A673 (cell line): ENCODE results near the gene NACAD. TPM values are rescaled to one million over a fixed set of nuclear protein-coding genes. Genes with fewer than 3 reads are reported as not detected.

Experiments used
- BruUV-seq: library from RNA; stranded (reverse); fragments of 400-500 nt; replicated peaks from 2 replicates; lab custom pipeline; 2021; lab: Mats Ljungman, UMichigan
- CTCF ChIA-PET: fragments of 300-600 bp; sonication (Branson Sonifier 250); formaldehyde crosslinking; loops from one replicate; lab custom pipeline; 2022; ENCODE audit warnings: antibody characterized with exemption; lab: Charles Lee
- POLR2A ChIA-PET: fragments of 300-600 bp; sonication (Branson Sonifier 250); formaldehyde crosslinking; loops from one replicate; lab custom pipeline; 2022; ENCODE audit warnings: antibody characterized with exemption; ENCODE audit not compliant: low non-redundant PET; lab: Charles Lee
- DNase-seq: peaks from one replicate; pipeline ENCODE4 v3.0.0-alpha.2; 2015; ENCODE audit warnings: low spot score
- H3K27ac ChIP-seq: fragments of 200-600 bp; sonication (generic); 2 replicates; pipeline ENCODE4 v1.5.1; 2016; ENCODE audit warnings: mixed run types, low read depth, mild to moderate bottlenecking, mixed read lengths, antibody characterized with exemption, low read length; ENCODE audit not compliant: poor library complexity, severe bottlenecking
- H3K27me3 ChIP-seq: fragments of 200-600 bp; sonication (generic); replicated peaks from 2 replicates; pipeline ENCODE4 v1.6.1; 2017; ENCODE audit warnings: mixed run types, low read depth, mild to moderate bottlenecking, mixed read lengths, antibody characterized with exemption, low read length; ENCODE audit not compliant: insufficient read depth, poor library complexity
- H3K36me3 ChIP-seq: fragments of 200-600 bp; sonication (generic); 2 replicates; pipeline ENCODE4 v1.6.1; 2016; ENCODE audit warnings: mixed run types, mild to moderate bottlenecking, mixed read lengths, antibody characterized with exemption, low read length; ENCODE audit not compliant: insufficient read depth, poor library complexity, severe bottlenecking
- H3K4me1 ChIP-seq: fragments of 200-600 bp; sonication (generic); 2 replicates; pipeline ENCODE4 v1.6.1; 2017; ENCODE audit warnings: mixed run types, mild to moderate bottlenecking, mixed read lengths, antibody characterized with exemption, low read length; ENCODE audit not compliant: insufficient read depth, poor library complexity, severe bottlenecking
- H3K4me3 ChIP-seq: fragments of 200-600 bp; sonication (generic); 2 replicates; pipeline ENCODE4 v1.5.1; 2016; ENCODE audit warnings: low read depth, mixed run types, mild to moderate bottlenecking, mixed read lengths, low read length; ENCODE audit not compliant: poor library complexity, severe bottlenecking
- H3K9me3 ChIP-seq: fragments of 200-600 bp; sonication (generic); 2 replicates; pipeline ENCODE4 v1.6.1; 2016; ENCODE audit warnings: mixed run types, low read depth, mild to moderate bottlenecking, mixed read lengths, antibody characterized with exemption, low read length; ENCODE audit not compliant: poor library complexity, severe bottlenecking
- EZH2 ChIP-seq: fragments of 200-600 bp; sonication (generic); IDR thresholded peaks from 2 replicates; pipeline ENCODE4 v1.6.1; 2017; ENCODE audit warnings: borderline replicate concordance, low read depth, mild to moderate bottlenecking, mixed read lengths, antibody characterized with exemption, low read length; ENCODE audit not compliant: poor library complexity, severe bottlenecking
- intact Hi-C: fragments of 100-400 bp; cut with micrococcal nuclease; formaldehyde crosslinking; loops from one replicate; pipeline ENCODE4 v1.10.0; 2022; ENCODE audit not compliant: unreplicated experiment
- total RNA-seq: library from RNA; stranded (reverse); gene quantifications from 2 replicates; pipeline ENCODE4 v1.2.3, GENCODE V29; 2021
- TF ChIP-seq, protein P1 (sequence below): fragments of 300-800, 200-600 bp; sonication (generic); conservative IDR thresholded peaks from 2 replicates; pipeline ENCODE4 v1.5.1; 2017; ENCODE audit warnings: low read depth, mild to moderate bottlenecking, antibody characterized with exemption, low read length, moderate library complexity, mixed read lengths

Gene NACAD
- total RNA-seq, 1 experiment from 2014 or later: 1.1 TPM

DNA sequence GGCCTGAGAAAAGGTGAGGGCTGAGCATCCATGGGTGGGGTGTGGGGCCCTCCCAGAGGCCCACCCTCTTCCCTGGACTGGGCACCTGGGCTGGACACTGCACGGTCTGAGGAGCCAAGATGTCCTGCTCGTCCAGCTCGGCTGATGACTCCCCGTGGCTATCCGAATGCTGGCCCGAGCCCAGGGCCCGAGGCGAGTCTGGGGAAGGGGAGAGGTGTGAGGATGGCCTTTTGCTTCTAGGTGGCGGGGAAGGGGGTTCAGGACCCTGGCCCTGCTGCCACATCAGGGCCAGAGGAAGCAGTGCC lies 7.1 kb downstream of the NACAD start:
- TF ChIP-seq, protein P1, sequence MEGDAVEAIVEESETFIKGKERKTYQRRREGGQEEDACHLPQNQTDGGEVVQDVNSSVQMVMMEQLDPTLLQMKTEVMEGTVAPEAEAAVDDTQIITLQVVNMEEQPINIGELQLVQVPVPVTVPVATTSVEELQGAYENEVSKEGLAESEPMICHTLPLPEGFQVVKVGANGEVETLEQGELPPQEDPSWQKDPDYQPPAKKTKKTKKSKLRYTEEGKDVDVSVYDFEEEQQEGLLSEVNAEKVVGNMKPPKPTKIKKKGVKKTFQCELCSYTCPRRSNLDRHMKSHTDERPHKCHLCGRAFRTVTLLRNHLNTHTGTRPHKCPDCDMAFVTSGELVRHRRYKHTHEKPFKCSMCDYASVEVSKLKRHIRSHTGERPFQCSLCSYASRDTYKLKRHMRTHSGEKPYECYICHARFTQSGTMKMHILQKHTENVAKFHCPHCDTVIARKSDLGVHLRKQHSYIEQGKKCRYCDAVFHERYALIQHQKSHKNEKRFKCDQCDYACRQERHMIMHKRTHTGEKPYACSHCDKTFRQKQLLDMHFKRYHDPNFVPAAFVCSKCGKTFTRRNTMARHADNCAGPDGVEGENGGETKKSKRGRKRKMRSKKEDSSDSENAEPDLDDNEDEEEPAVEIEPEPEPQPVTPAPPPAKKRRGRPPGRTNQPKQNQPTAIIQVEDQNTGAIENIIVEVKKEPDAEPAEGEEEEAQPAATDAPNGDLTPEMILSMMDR: no peak
- TF ChIP-seq EZH2: no peak
- no TSS peak for BruUV-seq
- Histone ChIP-seq H3K4me1 (no peaks in the 10 kb centered on the region), H3K27me3 (no peaks in the 10 kb centered on the region), H3K27ac (no peak overlapping the region), H3K36me3 (no peaks in the 10 kb centered on the region), H3K4me3 (no peak overlapping the region), H3K9me3 (no peaks in the 10 kb centered on the region)
- ChIA-PET CTCF (no interaction called here), POLR2A (no interaction called here)
- DNase-seq: no peak
- intact Hi-C loops: no loop called here

DNA sequence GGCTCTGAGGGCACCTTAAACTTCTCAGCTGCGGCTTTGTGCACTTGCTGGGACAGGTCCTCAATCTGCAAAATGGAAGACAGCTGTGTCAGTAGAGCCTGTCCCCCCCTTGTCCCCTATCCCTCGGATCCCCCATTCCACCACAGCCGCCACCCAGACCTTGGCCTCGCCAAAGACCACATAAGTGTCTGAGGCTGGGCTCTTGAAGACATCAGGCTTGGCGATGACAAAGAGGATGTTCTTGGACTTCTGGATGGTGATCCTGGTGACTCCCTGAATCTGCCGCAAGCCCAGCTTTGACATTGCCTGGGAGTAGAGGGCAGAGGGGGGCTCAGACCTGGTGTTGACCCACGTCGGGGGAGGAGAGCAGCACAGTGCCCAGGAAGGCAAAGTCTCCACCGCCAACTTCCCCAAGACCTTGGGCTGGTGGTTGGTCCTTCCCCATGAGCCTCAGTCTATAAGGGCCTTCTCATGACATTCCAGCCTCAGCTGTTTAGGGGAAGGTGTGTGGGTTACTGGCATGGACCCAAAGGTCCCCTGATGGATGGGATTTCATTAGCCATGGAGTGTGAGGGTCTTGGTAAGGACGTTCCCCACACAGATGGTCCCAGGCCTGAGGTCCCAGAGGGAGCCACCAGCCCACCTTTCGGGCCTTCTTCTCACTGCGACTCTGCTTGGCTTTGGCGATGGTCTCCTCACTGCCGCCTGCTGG lies 7.7 kb downstream of the NACAD start:
- no TSS peak for BruUV-seq
- Histone ChIP-seq H3K27ac (no peak overlapping the region), H3K36me3 (no peaks in the 10 kb centered on the region), H3K27me3 (no peaks in the 10 kb centered on the region), H3K4me1 (no peaks in the 10 kb centered on the region), H3K4me3 (no peak overlapping the region), H3K9me3 (no peaks in the 10 kb centered on the region)
- POLR2A ChIA-PET: no interaction called here
- no peak for TF ChIP-seq EZH2
- TF ChIP-seq, protein P1: no peak
- CTCF ChIA-PET: no interaction called here
- intact Hi-C loops: no loop called here
- no peak for DNase-seq

DNA sequence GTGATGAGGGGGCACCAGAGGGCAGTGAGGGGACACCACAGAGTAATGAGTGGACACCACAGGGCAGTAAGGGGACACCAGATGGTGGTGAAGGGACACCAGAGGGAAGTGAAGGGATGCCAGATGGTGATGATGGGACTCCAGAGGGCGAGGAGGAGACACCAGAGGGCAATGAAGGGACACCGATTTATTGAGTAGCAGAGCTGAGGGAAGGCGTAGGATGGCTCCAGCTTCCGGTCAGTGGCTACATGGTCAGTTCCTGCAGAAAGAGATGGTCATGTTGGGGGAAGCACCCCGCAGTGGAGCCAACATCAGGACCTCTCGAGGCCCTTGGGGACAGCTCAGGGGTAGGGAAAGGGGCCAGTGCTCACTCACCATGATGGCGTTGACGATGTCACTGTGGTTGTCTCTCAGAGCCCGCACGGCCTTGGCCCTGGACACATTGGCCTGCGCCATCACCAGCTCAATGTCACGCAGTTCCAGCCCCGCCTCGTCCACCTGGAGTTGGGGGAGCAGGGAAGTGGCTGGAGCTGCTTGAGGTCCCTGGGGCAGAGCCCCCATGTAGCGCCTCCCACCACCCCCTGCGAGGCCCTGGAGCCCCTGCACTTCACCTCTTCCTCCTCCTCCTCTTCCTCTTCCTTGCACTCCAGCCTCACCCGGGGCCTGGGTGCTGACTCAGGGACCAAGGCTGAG lies 8.4 kb downstream of the NACAD start:
- ChIA-PET CTCF (no interaction called here), POLR2A (no interaction called here)
- Histone ChIP-seq H3K36me3 (no peaks in the 10 kb centered on the region), H3K4me3 (no peak overlapping the region), H3K27me3 (no peaks in the 10 kb centered on the region), H3K27ac (no peak overlapping the region), H3K4me1 (no peaks in the 10 kb centered on the region), H3K9me3 (no peaks in the 10 kb centered on the region)
- intact Hi-C loops: no loop called here
- TF ChIP-seq EZH2: no peak
- TF ChIP-seq, protein P1: no peak
- BruUV-seq: no TSS peak
- DNase-seq: no peak
